Measurements from ENCODE around the gene RBPJL. TPM values are rescaled to one million over a fixed set of nuclear protein-coding genes. Genes with fewer than 3 reads are reported as not detected.

RBPJL gene
- total RNA-seq, 1 experiment from 2014 or later = not detected

GRCh38 chr20:45339084-45339483 lies 32.4 kb downstream of the RBPJL start:
- H3K27me3 ChIP-seq (ENCODE audit: insufficient read depth, low read length) = no peaks in the 10 kb centered on the region
- peaks cover 96% of the 10 kb centered on the region for H3K79me2 ChIP-seq (ENCODE audit: insufficient read depth, low read length)
- peaks cover 6 to 26% of the 10 kb centered on the region in 2 experiments; a peak in 2 of 4 replicates for H3K36me3 ChIP-seq (ENCODE audit: control insufficient read depth in 1 of 2, insufficient read depth in 2 of 2, low read length in 2 of 2)
- intact Hi-C loops (cut with micrococcal nuclease) = no loop called here
- no peaks in the 10 kb centered on the region for H3K9me2 ChIP-seq (ENCODE audit: insufficient read depth)
- no peak overlapping the region for H2AFZ ChIP-seq (ENCODE audit: low read depth, low read length, poor library complexity, severe bottlenecking)
- no TSS peak for BruUV-seq (replicated peaks)
- TF ChIP-seq SIN3A (IDR thresholded peaks at IDR 0.05; ENCODE audit: low read depth) = no peak
- no peak for TF ChIP-seq FOSL1 (IDR thresholded peaks at IDR 0.05; ENCODE audit: low read depth)
- H3K9me3 ChIP-seq (ENCODE audit: control insufficient read depth in 1 of 2, insufficient read depth in 1 of 2, low read depth in 1 of 2, low read length in 2 of 2) = no peaks in the 10 kb centered on the region
- ChIA-PET CTCF (interaction anchor here (1.5 kb wide), 2 partner anchors 27 to 98 kb away, joined by 3 to 4 read pairs; no protein-coding TSS in a partner anchor), POLR2A (no interaction called here), RAD21 (ENCODE audit: low non-redundant PET in 1 of 2, low total read pairs in 2 of 2, uncharacterized antibody in 2 of 2, unreplicated experiment in 2 of 2) (no interaction called here)
- H3K4me1 ChIP-seq (ENCODE audit: control insufficient read depth in 1 of 2, insufficient read depth in 2 of 2, low read length in 2 of 2) = peaks cover 77 to 88% of the 10 kb centered on the region in 2 experiments
- ATAC-seq (no peak), DNase-seq (ENCODE audit: low read depth, low spot score) (no peak)
- H3K27ac ChIP-seq (ENCODE audit: low read depth, low read length) = peak overlapping the region; percentile 84
- 0 out of 2 replicates have a peak, but pooled peaks cover 3% of the 10 kb centered on the region for H4K20me1 ChIP-seq (ENCODE audit: insufficient read depth)
- peak overlapping the region in 1 of 2 experiments; percentile 14; a peak in 2 of 4 replicates for H3K4me3 ChIP-seq (replicated peaks in 1 of 2; ENCODE audit: low read depth in 1 of 2, low read length in 2 of 2)
- peak overlapping the region; percentile 80 for H3K9ac ChIP-seq (ENCODE audit: low read length)
- peak overlapping the region; percentile 91 for H3K4me2 ChIP-seq (ENCODE audit: low read length)

- Histone ChIP-seq H3K4me3 (replicated peaks in 1 of 2; ENCODE audit: low read depth in 1 of 2, low read length in 2 of 2) (no peak overlapping the region), H3K27ac (ENCODE audit: low read depth, low read length) (peak overlapping the region; percentile 84), H3K9me2 (ENCODE audit: insufficient read depth) (no peaks in the 10 kb centered on the region), H2AFZ (ENCODE audit: low read depth, low read length, poor library complexity, severe bottlenecking) (no peak overlapping the region), H4K20me1 (ENCODE audit: insufficient read depth) (0 out of 2 replicates have a peak, but pooled peaks cover 3% of the 10 kb centered on the region), H3K4me1 (ENCODE audit: control insufficient read depth in 1 of 2, insufficient read depth in 2 of 2, low read length in 2 of 2) (peaks cover 84 to 95% of the 10 kb centered on the region in 2 experiments), H3K9ac (ENCODE audit: low read length) (peak overlapping the region; percentile 80), H3K9me3 (ENCODE audit: control insufficient read depth in 1 of 2, insufficient read depth in 1 of 2, low read depth in 1 of 2, low read length in 2 of 2) (no peaks in the 10 kb centered on the region), H3K79me2 (ENCODE audit: insufficient read depth, low read length) (peaks cover 100% of the 10 kb centered on the region), H3K36me3 (ENCODE audit: control insufficient read depth in 1 of 2, insufficient read depth in 2 of 2, low read length in 2 of 2) (peaks cover 3 to 25% of the 10 kb centered on the region in 2 experiments; a peak in 2 of 4 replicates), H3K4me2 (ENCODE audit: low read length) (peak overlapping the region; percentile 91), H3K27me3 (ENCODE audit: insufficient read depth, low read length) (no peaks in the 10 kb centered on the region)
- DNase-seq (ENCODE audit: low read depth, low spot score) (no peak), ATAC-seq (no peak)
- no peak for TF ChIP-seq POLR2A (IDR thresholded peaks at IDR 0.05; ENCODE audit: borderline replicate concordance, extremely low read depth, insufficient read depth, insufficient read length)
- no peak for TF ChIP-seq ELF1 (IDR thresholded peaks at IDR 0.05; ENCODE audit: borderline replicate concordance, low read depth)
- no peak for TF ChIP-seq ATF3 (IDR thresholded peaks at IDR 0.05)
- no peak for TF ChIP-seq ZFX (IDR thresholded peaks at IDR 0.05)
- no peak for TF ChIP-seq EGR1 (IDR thresholded peaks at IDR 0.05; ENCODE audit: low read depth)
- no peak; the same call in 1 of the 2 replicates for TF ChIP-seq POLR2AphosphoS5 (IDR thresholded peaks at IDR 0.05; ENCODE audit: low read depth, low read length)
- TF ChIP-seq CEBPB (IDR thresholded peaks at IDR 0.05; ENCODE audit: low read depth) = no peak
- TF ChIP-seq TCF7L2 (IDR thresholded peaks at IDR 0.05; ENCODE audit: borderline replicate concordance, extremely low read depth, insufficient read depth, insufficient read length) = no peak
- TF ChIP-seq SIN3A (IDR thresholded peaks at IDR 0.05; ENCODE audit: low read depth) = no peak
- intact Hi-C loops (cut with micrococcal nuclease) = no loop called here
- POLR2A ChIA-PET = interaction anchor here (1.4 kb wide), 1 partner anchor 20 kb away, joined by 3 read pairs; no protein-coding TSS in a partner anchor
- CTCF ChIA-PET = interaction anchor here (1.5 kb wide), 2 partner anchors 28 to 97 kb away, joined by 3 to 4 read pairs; no protein-coding TSS in a partner anchor
- BruUV-seq (replicated peaks) = no TSS peak
- RAD21 ChIA-PET (ENCODE audit: low non-redundant PET in 1 of 2, low total read pairs in 2 of 2, uncharacterized antibody in 2 of 2, unreplicated experiment in 2 of 2) = no interaction called here
Observed at GRCh38 chr20:45339799-45340198, 33.2 kb downstream of the RBPJL start.
